ENCODE data around the gene LSS. TPM values are rescaled to one million over a fixed set of nuclear protein-coding genes. Genes with fewer than 3 reads are reported as not detected.
A peak's percentile ranks its signal among the peaks of the same experiment; 100 is the strongest.

LSS gene
- total RNA-seq, 4 donors from 2014 or later = 43.7 to 172 (median 66.5) TPM

- TF ChIP-seq POLR2A (IDR thresholded peaks at IDR 0.05) (no peak), CTCF (IDR thresholded peaks at IDR 0.05) (no peak)
- no peak overlapping the region for H3K4me3 ChIP-seq
- no peaks in the 10 kb centered on the region for H3K27me3 ChIP-seq
- H3K4me1 ChIP-seq = no peaks in the 10 kb centered on the region
- H3K9me3 ChIP-seq = no peaks in the 10 kb centered on the region
- no peak for DNase-seq
- H3K36me3 ChIP-seq = peaks cover 0 to 73% (median 0%) of the 10 kb centered on the region in 3 donors
- no peak overlapping the region for H3K27ac ChIP-seq
These were observed 8.9 kb upstream of the LSS start for GRCh38 chr21:46237474-46237873.

GRCh38 chr21:46234436-46234950 lies 5.9 kb upstream of the LSS start:
- TF ChIP-seq POLR2A (IDR thresholded peaks at IDR 0.05) = no peak
- no peak for TF ChIP-seq CTCF (IDR thresholded peaks at IDR 0.05)
- Histone ChIP-seq H3K27ac (no peak overlapping the region), H3K27me3 (no peaks in the 10 kb centered on the region), H3K9me3 (no peaks in the 10 kb centered on the region), H3K4me3 (no peak overlapping the region), H3K4me1 (peaks cover 0 to under 1% (median 0%) of the 10 kb centered on the region in 4 donors), H3K36me3 (peaks cover 0 to 51% (median 0%) of the 10 kb centered on the region in 3 donors)
- DNase-seq = no peak

- Histone ChIP-seq H3K4me3 (peak overlapping the region; percentile 64 to 93 (median 86)), H3K36me3 (peaks cover 0 to 24% (median 0%) of the 10 kb centered on the region in 3 donors), H3K27ac (peak overlapping the region in 2 of 4 donors; percentile 63 to 78), H3K9me3 (no peaks in the 10 kb centered on the region), H3K4me1 (peaks cover 0 to 24% (median 3%) of the 10 kb centered on the region in 4 donors), H3K27me3 (no peaks in the 10 kb centered on the region)
- no peak for TF ChIP-seq CTCF (IDR thresholded peaks at IDR 0.05)
- no peak for DNase-seq
These were observed 1.3 kb upstream of the LSS start for GRCh38 chr21:46229923-46230260.

- Histone ChIP-seq H3K4me1 (peaks cover 0 to 24% (median 3%) of the 10 kb centered on the region in 4 donors), H3K9me3 (no peaks in the 10 kb centered on the region), H3K27me3 (no peaks in the 10 kb centered on the region), H3K4me3 (peak overlapping the region; percentile 64 to 93 (median 86)), H3K27ac (peak overlapping the region; percentile 60 to 78 (median 70)), H3K36me3 (peaks cover 0 to 18% (median 0%) of the 10 kb centered on the region in 3 donors)
- DNase-seq = peak in 1 of 3 donors; percentile 55
- TF ChIP-seq CTCF (IDR thresholded peaks at IDR 0.05) (peak in 5 of 6 experiments; percentile 46 to 78 (median 51)), POLR2A (IDR thresholded peaks at IDR 0.05) (no peak)
These were observed 754 bp upstream of the LSS start for GRCh38 chr21:46229133-46229922.

- Histone ChIP-seq H3K4me1 (peaks cover 0 to 24% (median 3%) of the 10 kb centered on the region in 4 donors), H3K36me3 (peaks cover 0 to 12% (median 0%) of the 10 kb centered on the region in 3 donors), H3K27me3 (no peaks in the 10 kb centered on the region), H3K27ac (peak overlapping the region; percentile 77 to 89 (median 78)), H3K9me3 (no peaks in the 10 kb centered on the region), H3K4me3 (peak overlapping the region; percentile 72 to 93 (median 86))
- TF ChIP-seq POLR2A (IDR thresholded peaks at IDR 0.05) = no peak
- no peak for TF ChIP-seq CTCF (IDR thresholded peaks at IDR 0.05)
- peak in 1 of 3 donors; percentile 48 for DNase-seq
These were observed 696 bp downstream of the LSS start for GRCh38 chr21:46227811-46228344.

Measured in Peyer's patch (tissue), 4 donors.